CD4-positive, alpha-beta T cell treated with Interleukin-4 for 4 hours (primary cell): Measurements from ENCODE around the gene GNPTAB.

Source experiments
- DNase-seq: peaks from one replicate; pipeline ENCODE4 v3.0.0-alpha.2; 2020

The GNPTAB gene

GRCh38 chr12:101802486-101802885 lies 28.3 kb downstream of the GNPTAB start:
- no peak for DNase-seq

DNA sequence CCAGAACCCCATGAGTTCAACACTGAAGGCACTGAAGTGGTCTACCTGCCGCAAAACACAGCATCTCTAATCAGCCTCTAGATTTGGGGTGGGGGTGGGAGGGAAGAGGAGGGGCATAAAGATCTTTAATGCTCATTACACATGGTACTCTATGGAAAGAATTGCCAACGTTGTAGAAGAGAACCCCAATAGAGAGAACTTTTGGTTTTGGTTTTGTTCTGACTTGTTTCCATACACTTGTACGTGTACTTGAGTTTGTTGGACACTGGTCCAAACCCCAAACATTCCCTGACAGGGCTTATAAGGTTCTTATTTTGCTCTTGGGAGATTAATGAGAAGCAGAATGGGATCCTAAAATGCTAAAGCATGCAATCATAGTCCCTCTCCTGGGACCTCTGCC lies 31.0 kb downstream of the GNPTAB start:
- no peak for DNase-seq

DNA sequence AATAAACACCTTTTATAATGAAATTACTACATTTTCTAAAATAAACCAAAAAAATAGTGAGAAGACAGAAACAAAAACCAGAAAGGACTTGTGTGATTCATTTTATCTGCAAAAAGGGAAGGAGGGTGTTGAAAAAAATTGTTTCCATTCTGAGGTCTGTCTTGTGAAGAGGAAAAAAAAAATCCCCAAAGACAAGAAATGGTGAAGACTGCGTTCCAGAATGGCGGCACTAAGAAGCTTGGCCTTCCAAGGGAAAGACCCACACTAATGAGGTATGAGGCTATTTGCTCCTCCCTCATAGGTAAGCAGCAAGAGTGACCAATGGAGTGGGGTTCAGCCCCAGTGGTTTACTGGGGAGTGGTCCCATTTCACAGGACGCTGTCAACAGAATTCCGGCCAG lies 35.0 kb downstream of the GNPTAB start:
- DNase-seq: no peak

DNA sequence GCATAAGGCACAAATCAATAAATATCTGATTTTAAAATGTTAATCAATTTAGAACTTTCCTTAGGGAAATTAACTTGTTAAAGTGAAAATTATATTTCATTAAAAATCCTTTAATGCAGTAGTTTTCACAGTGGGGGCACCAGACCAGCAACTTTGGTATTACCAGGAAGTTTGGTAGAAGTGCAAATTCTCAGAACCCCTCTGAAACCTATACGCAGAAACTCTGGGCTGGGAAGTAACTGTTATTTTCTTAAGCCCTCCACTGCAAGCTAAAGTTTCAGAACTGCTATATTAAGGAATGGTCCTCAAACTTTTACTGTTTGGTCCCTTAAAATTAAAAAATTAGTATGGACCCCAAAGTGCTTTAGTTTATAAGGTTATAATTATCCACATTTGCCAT lies 35.7 kb downstream of the GNPTAB start:
- no peak for DNase-seq

DNA sequence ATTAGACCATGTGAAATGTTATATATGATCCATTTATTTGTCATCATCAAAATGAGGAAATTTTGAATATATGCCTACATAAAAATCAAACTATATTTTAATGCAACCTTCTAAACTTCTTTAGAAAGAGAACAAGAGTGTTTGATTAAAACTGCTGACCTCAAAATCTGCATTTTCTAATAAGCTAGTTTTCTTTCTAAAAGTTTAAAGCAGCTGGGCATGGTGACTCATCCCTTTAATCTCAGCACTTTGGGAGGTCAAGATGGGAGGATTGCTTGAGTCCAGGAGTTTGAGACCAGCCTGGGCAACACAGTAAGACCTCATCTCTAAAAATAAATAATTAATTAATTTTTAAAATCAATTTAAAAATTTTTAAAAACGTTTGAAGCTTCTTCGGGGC lies 36.2 kb downstream of the GNPTAB start:
- no peak for DNase-seq

GRCh38 chr12:101793401-101793800 lies 37.4 kb downstream of the GNPTAB start:
- DNase-seq: peak; percentile 36

- no peak for DNase-seq
Observed at GRCh38 chr12:101792046-101792931, 38.5 kb downstream of the GNPTAB start.

- no peak for DNase-seq
Observed at GRCh38 chr12:101789171-101789570, 41.6 kb downstream of the GNPTAB start.

DNA sequence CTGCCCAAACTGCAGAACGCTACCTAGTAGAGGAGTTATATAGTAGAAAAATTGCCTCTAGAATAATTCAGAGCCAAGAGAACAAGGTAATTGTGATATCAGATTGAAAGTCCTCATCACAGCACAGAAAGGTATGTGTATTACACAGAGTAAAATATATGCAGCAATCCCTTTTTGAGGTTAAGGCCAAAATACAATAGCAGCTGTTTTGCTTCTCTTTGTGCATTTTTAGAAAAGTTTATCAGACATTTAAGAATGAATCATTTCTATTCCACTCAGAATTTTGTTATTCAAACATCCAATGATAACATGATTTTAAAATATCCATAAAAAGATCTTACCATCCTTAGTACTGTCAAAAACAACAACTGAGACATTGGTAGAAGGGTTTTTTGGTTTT lies 45.1 kb downstream of the GNPTAB start:
- no peak for DNase-seq

DNA sequence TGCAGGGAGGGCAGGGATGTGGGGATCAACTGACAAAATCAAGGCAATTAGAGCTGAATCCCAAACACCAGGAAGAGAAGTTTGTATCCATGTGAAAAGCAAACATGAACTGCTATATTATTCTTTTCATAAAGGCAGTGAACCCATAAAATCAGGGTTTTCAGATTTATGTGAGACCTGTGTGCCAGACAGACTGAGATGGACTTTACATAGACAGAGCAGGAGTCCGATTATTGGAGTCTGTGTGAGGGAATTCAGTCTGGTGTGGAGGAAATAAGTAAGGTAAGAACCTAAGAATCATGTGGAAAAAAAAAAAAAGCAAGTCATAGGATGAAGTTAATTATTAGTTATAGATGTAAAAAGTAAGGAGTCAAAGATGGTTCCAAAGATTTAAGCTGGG lies 46.4 kb downstream of the GNPTAB start:
- DNase-seq: no peak

- no peak for DNase-seq
Observed at GRCh38 chr12:101783838-101784237, 46.9 kb downstream of the GNPTAB start.

GRCh38 chr12:101783150-101783549 lies 47.6 kb downstream of the GNPTAB start:
- DNase-seq: no peak

DNA sequence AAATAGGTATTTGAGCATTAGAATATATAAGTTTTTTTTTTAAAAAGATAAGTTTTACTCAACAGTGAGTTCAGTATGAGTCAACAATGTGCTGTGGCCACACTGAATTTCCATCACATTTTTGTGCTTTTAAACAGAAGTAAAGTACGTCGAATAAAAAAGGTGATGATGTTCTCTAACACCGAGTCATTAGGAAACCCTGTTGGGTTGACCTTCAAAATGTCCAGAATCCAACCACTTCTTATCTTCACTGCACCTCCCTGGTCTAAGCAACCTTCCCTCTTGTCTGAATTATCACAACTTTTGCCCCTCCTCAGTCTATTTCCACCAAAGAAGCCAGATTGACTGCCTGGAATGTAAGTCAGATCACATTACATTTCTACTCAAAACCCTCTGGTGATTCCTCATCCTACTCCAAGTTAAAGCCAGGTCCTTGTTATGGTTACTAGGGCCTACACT lies 48.5 kb downstream of the GNPTAB start:
- DNase-seq: no peak

- DNase-seq: no peak
Observed at GRCh38 chr12:101781834-101782233, 48.9 kb downstream of the GNPTAB start.

- no peak for DNase-seq
Observed at GRCh38 chr12:101780599-101780998, 50.2 kb downstream of the GNPTAB start.

GRCh38 chr12:101779626-101780025 lies 51.1 kb downstream of the GNPTAB start:
- DNase-seq: no peak

DNA sequence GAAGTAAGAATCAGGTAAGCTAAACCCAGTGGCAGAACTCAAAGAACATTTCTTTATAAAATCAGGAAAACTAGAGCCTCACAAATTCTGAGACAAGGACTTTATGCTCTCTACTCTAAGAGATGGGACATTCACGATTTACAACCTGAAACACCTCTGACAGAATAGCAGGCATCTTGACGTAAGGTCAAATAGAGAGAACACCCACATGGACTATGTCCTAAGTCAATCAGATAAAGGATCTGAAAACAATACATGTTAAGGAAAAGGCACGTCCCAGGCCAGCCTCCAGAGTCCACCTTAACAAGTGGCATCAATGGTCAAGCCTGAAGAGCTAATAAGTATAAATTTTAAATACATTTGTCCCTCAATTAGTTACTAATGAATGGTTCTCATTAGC lies 51.6 kb downstream of the GNPTAB start:
- no peak for DNase-seq

- no peak for DNase-seq
Observed at GRCh38 chr12:101777978-101778377, 52.8 kb downstream of the GNPTAB start.

DNA sequence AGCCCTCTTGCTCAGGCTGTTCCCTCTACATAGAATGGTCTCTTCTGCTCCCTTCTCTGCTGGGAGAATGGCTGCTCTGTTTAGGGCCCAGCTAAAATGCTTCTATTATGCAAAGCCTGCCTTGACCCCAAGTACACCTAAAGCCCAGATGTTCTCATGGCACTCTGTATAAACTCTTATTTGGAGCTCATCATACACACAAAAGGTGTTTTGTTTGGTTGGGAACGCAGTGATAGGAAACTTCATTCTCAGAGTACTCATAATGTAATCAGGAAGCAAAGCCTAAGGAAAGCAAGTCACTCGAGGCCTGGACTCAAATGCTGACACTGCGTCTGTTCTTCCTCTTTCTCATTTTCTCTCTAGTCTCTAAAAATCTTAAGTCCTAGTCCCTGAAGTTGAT lies 53.3 kb downstream of the GNPTAB start:
- DNase-seq: no peak

- no peak for DNase-seq
Observed at GRCh38 chr12:101775816-101776215, 54.9 kb downstream of the GNPTAB start.

- DNase-seq: peak; percentile 78
Observed at GRCh38 chr12:101773650-101774162, 57.1 kb downstream of the GNPTAB start.

GRCh38 chr12:101772012-101772775 lies 58.6 kb downstream of the GNPTAB start:
- no peak for DNase-seq

GRCh38 chr12:101769865-101770264 lies 60.9 kb downstream of the GNPTAB start:
- DNase-seq: no peak

GRCh38 chr12:101768781-101769180 lies 62.0 kb downstream of the GNPTAB start:
- no peak for DNase-seq
